Measurements from ENCODE around the gene ESRRG.
"Not testable (repeated sequence)": the region's sequence is repeated elsewhere in the genome, so short reads cannot be mapped to it uniquely, and the experiment has no call there.

The ESRRG gene

GRCh38 chr1:216560527-216560926 is 162.7 kb downstream of the ESRRG start:
- DNase-seq = no peak

GRCh38 chr1:216559359-216559758 is 163.9 kb downstream of the ESRRG start:
- no peak for DNase-seq

GRCh38 chr1:216555653-216556052 is 167.6 kb downstream of the ESRRG start:
- DNase-seq = no peak

- DNase-seq = no peak
These were observed 168.3 kb downstream of the ESRRG start for GRCh38 chr1:216554934-216555333.

- no peak for DNase-seq
These were observed 169.5 kb downstream of the ESRRG start for GRCh38 chr1:216553766-216554165.

- DNase-seq = no peak
These were observed 170.2 kb downstream of the ESRRG start for GRCh38 chr1:216553040-216553439.

GRCh38 chr1:216549796-216550195 is 173.4 kb downstream of the ESRRG start:
- DNase-seq = no peak

- DNase-seq = no peak
These were observed 180.5 kb downstream of the ESRRG start for GRCh38 chr1:216542741-216543140.

GRCh38 chr1:216542263-216542662 is 181.0 kb downstream of the ESRRG start:
- DNase-seq = no peak

GRCh38 chr1:216535751-216536150 is 187.5 kb downstream of the ESRRG start:
- DNase-seq = no peak

GRCh38 chr1:216535059-216535458 is 188.2 kb downstream of the ESRRG start:
- no peak for DNase-seq

- no peak for DNase-seq
These were observed 189.5 kb downstream of the ESRRG start for GRCh38 chr1:216533776-216534175.

- no peak for DNase-seq
These were observed 190.9 kb downstream of the ESRRG start for GRCh38 chr1:216532251-216532798.

GRCh38 chr1:216531263-216532239 is 191.7 kb downstream of the ESRRG start:
- DNase-seq = no peak

- not testable (repeated sequence) for DNase-seq
These were observed 193.4 kb downstream of the ESRRG start for GRCh38 chr1:216529851-216530250.

GRCh38 chr1:216528816-216529215 is 194.4 kb downstream of the ESRRG start:
- DNase-seq = no peak

GRCh38 chr1:216523449-216524190 is 199.6 kb downstream of the ESRRG start:
- no peak for DNase-seq

- no peak for DNase-seq
These were observed 200.2 kb downstream of the ESRRG start for GRCh38 chr1:216523043-216523442.

GRCh38 chr1:216521477-216521876 is 201.8 kb downstream of the ESRRG start:
- no peak for DNase-seq

- DNase-seq = no peak
These were observed 204.2 kb downstream of the ESRRG start for GRCh38 chr1:216518844-216519627.

- no peak for DNase-seq
These were observed 220.6 kb downstream of the ESRRG start for GRCh38 chr1:216502528-216503162.

GRCh38 chr1:216500273-216500967 is 222.8 kb downstream of the ESRRG start:
- DNase-seq = no peak
